HG02798 (cell line): ENCODE data around the gene MAP3K19.
"Not testable (repeated sequence)": the region's sequence is repeated elsewhere in the genome, so short reads cannot be mapped to it uniquely, and the experiment has no call there.

Experiments
- ATAC-seq: cut with Tn5 transposase; IDR thresholded peaks from one replicate; pipeline ENCODE4 v1.9.1; 2021; ENCODE audit warnings: mild to moderate bottlenecking; ENCODE audit not compliant: unreplicated experiment, poor library complexity

MAP3K19 gene

DNA sequence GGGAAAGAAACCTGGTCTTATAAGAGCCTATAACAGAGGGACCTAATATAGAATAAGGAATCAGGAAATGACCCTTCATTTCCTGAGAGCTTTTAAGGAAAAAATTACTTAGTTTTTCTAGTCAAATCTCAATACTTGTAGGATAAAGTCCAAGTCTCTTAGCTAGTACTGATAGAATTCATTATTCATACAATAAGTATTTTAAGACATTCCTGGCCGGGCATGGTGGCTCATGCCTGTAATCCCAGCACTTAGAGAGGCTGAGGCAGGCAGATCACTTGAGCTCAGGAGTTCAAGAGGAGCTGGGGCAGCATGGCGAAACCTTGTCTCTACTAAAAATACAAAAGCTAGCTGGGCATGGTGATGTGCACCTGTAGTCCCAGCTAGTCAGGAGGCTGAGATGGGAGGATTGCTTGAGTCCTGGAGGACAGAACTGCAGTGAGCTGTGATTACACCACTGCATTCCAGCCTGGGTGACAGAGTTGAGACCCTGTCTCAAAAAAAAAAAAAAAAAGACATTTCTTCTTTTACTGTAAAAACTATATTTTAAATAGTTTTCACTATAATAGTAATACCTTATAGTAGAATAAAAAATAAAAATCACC, 8.0 kb upstream of the MAP3K19 start:
- ATAC-seq: no peak

DNA sequence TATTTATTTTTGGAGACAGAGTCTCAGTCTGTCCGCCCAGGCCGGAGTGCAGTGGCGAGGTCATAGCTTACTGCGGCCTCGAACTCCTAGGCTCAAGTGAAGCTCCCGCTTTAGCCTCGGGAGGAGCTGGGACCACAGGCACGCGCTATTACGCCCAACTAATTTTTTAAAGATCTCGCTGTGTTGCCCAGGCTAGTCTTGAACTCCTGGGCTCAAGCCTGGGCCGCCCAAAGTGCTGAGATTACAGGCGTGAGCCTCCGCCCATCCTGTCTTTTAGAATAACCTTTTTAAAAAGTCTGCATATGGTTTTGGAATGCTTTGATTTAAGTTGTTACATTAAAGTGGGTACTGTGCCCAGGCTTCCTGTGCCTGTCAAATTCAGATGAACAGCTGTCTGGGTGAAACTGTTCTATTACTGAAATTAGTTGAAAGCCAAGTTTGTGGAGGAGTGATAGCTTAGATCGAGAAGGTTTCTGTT, 5.8 kb upstream of the MAP3K19 start:
- peak; percentile 45 for ATAC-seq

DNA sequence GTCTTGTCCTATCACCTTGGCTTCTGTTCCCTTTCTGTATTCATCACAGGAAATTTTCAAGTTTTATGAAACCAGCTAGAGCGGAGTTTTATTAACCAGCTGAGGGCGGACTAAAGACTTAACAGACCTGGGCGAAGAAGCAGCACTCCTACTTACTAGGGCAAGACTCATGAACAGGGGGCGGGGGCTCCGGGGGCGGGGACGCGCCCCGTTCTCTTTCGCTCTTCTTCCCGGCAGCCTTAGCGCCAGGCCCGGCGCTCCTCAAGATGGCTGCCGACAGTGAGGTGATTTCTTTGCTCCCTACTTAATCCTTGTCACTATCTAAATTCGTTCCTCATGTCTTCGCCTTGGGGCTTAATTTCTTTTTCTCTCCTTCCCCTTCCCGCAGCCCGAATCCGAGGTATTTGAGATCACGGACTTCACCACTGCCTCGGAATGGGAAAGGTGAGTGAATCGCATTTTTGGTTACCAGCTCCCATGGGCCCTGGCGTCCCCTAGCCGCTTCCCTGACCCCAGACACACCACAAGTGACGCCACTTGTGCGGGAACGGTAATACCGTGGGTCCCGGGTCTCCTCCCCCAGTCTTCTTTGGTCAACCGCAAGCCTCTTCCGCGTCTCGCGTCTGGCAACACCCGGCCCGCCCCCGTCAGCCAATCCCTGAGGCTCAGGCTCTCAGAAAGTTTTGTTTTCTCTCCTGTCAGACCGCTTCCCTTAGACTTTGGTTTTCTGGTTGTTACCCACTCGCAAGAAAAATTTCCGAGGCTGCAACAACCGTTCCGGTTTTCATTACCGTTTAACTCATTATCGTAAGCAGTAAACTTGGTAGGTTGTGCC, 5.0 kb upstream of the MAP3K19 start, which contains the start of gene RAB3GAP1:
TSS of gene RAB3GAP1 (plus strand) at position 251 of the 835 bp plus-strand sequence. CDS start at position 267, 16 bp downstream.
- ATAC-seq: peak; percentile 80

DNA sequence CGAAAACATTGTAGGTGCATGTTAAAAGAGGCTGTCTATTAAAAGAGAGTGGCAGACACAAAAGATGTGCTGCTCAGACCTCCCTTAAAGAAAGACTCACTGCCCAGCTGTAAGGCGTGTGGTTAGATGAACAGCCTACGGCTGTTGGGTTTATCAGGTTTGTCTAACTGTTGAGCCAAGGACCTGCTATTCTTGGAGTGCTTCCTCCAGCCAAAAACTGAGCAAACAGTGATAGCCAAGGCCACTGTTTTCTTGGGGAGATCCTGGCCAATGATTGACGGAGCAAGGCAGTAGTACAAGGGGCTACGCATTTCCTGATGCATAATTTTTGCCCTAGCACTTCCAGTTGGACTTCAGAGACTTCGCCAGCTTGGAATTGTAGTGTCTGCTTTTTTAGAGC, 3.4 kb upstream of the MAP3K19 start:
- ATAC-seq: no peak

DNA sequence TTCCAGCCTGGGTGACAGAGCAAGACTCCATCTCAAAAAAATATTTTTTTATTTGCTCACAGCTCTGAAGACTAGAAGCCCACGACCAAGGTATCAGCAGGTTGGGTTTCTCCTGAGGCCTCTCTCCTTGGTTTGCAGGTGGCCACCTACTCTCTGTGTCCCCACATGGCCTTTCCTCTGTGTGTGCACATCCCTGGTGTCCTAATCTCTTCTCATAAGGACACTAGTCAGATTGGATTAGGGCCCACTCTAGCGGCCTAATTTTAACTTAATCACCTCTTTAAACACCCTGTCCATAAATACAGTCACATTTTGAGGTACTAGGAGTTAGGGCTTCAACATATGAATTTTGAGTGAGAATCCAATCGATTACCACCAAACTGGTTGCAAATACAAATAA, 2.9 kb upstream of the MAP3K19 start:
- no peak for ATAC-seq

DNA sequence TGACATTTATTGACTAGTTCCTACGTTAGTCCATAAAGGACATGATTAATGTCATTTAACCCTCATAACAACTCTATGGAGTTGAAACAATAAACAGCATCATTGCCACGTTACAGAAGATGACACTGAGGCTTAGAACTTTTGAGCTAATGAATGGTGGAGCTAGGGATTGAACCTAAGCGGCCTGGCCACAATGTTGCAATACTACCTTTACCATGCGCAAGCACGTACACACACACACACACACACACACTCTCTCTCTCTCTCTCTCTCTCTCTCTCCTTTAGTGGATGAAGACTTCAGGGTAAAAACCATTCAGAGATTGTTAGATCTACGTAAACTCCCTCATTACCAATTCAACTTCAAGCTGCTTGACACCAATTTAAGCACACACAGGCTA, 875 bp upstream of the MAP3K19 start:
- no peak for ATAC-seq

DNA sequence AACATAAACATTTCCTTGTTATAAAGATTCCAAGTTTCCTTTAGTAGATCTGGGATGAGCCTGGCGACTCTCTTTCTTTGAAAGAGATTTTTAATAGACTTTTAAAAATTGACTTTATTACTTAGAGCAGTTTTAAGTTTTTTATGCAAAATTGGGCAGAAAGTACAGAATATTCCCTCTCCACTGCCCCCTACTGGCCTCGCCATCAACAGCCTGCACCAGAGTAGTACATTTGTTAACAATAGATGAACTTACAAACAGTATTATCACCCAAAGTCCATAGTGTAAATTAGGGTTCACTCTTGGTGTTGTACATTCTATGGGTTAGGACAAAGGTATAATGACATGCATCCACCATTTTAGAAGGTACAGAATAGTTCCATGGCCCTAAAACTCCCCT, 3.9 kb downstream of the MAP3K19 start:
- ATAC-seq: no peak

DNA sequence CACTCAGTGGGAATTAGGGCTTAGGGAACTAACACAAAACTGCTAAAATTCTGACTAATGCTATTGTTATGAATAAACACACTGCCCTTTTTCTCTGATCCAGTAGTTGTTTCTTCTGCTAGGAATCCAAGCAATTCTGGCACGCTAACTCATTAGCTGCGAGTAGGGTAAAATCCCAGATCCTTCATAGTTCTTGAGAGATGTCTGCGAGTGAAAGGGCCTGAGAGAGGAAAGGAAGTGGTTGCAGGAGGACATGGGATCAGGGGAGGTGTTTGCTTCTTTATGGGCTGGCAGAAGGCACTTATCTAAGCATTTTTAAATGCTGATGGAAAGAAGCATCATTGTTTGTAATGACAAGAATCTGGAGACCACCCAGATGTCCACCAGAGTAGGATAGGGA, 9.4 kb downstream of the MAP3K19 start:
- no peak for ATAC-seq

DNA sequence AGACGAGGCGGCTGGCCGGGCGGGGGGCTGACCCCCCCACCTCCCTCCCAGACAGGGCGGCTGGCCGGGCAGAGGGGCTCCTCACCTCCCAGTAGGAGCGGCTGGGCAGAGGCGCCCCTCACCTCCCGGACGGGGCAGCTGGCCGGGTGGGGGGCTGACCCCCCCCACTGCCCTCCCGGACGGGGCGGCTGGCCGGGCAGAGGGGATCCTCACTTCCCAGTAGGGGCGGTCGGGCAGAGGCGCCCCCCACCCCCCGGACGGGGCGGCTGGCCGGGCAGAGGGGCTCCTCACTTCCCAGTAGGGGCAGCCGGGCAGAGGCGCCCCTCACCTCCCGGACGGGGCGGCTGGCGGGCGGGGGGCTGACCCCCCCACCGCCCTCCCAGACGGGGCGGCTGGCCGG, 14.0 kb downstream of the MAP3K19 start:
- ATAC-seq: not testable (repeated sequence)

DNA sequence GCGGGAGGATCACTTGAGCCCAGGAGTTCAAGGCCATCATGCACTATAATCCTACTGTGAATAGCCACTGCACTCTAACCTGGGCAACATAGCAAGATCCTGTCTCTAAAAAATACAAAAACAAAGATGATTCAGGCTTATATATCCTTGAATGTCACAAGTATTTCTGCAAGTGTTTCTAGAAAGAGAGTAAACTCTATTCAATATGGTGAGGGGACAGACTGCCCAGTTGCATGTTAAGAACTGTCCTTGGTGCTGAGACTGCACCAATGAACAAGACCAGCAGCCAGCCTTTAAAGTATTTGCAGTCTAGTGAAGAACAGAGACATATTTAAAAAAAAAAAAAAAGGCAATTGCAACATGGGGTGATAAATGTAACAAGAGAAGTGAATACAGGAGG, 16.4 kb downstream of the MAP3K19 start:
- no peak for ATAC-seq

DNA sequence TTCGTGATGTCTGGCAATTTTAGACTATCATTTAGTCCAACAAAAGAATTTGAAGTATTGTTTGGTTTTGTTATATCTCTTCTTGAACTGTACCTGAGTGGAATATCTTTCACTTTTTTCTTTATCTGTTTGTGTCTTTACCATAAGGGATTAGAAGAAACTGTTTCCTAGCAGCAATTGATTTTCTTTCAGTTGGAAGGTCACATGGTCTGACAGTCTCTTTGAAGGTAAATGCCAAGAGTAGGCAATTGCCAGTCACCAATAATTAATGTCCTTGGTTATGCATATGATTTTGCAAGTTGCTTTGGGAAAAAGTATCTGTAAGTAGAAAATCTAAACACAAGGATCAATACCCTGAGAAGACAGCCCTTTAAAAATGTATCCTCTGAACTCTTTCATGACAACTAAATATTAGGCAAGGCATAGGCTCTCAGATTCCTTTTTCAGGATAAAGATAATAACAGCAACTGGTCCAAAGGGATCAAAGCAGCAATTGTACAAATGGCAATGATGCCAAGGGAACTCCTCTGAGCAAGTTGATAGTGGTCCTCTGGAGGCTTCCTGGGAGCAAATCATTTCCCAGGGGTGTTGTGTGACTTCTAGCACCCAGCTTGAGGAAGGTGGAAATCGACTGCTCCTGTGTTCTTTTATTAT, 17.6 kb downstream of the MAP3K19 start:
- ATAC-seq: no peak

DNA sequence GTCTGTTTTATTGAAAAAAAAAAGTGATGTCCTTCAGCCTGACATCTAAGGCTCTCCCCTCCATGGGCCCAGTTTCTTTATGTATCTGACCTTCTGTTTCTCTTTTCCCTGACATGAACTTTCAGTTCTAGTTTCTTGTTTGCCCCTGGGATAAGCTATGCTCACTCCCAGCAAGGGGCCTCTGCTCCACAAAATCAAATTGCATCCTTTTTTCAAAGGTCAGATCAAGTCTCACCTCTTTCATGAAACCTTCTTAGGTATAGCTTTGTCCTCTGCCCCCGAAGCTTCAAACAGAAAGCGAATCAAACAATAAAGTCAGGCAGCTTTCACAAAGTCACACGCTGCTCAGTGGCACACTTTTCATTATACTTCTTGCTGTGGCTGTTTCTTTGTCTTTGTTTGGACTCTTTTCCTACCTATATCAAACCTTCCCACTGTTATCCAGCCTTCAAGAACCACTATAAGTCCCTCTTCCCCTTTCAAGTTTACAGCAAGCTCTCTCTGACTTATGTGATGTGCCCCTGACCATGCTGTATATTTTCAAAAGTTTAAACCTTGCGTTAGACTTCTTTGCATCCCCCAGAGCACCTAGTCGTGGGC, 23.3 kb downstream of the MAP3K19 start:
- no peak for ATAC-seq

DNA sequence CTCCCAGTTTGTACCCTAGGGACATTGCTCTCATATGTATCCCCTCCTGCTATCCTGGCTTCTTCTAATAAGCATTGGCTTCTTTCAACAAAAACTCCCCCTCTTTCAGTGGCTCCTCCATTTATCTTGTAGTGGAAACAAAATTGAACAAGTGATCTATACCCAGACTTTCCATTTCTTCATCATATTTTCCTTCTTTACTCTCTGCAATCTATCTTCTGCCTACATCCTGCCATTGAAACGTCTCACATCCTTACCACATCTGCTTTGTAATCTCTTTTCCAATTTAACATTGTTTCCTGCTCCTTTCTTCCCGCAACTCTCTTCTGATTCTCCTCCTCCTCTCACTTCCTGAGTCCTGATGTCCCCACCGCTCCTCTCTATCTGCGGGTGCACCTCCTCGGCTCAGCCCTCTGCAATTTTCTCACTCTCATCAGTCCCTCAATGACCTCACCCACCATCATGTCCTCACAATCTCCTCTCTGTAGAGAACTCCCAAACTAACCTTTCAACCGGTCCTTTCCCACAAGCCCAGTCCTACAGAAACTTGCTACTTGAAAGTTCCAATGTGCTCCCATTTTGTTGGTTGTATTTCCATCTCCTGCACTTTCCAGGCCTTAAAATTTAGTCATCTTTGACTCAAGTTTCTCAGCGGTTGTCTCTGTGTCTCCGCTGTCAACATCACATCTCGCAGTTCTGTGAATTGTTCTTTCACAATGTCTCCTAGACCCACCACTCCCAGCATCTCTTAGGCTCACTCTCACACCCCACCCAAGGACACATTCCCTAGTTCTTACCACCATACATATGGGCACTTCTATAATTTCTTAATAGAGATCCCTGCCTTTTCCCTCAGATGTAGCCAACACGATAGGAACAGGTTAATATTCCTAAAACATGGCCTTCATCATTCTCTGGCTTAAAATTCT, 24.0 kb downstream of the MAP3K19 start:
- ATAC-seq: no peak

DNA sequence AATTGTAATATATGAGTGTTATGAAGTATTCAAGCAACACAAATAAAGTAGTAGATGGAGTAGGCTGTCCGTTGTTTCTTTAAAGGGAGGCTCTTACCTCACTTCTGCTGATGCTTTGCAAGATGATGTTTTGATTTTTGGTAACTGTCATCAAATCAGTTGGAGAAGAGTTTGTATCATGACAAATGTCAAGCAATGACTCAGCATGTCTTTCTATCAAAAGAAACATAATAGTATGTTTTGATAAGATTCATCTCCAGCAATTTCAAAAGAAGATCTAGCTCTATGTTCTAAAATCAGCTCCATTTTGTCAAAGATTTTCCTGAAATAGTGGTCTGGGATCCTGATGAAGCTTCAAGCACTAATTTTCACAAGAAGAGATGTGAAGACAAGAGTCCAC, 25.6 kb downstream of the MAP3K19 start:
- ATAC-seq: no peak

DNA sequence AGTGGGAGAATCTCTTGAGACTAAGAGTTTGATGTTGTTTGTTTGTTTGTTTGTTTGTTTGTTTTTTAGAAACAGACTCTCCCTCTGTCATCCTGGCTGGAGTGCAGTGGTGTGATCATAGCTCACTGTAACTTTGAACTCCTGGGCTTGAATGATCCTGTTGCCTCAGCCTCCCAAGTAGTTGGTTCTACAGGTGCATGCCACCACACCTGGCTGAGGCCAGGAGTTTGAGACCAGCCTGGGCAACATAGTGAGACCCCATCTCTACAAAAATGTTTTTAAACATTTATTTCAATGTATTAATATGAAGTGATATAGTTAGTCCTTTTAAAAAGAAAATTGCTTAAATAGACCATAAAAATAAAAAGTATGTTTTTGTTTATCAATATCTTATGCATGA, 35.6 kb downstream of the MAP3K19 start:
- ATAC-seq: no peak

DNA sequence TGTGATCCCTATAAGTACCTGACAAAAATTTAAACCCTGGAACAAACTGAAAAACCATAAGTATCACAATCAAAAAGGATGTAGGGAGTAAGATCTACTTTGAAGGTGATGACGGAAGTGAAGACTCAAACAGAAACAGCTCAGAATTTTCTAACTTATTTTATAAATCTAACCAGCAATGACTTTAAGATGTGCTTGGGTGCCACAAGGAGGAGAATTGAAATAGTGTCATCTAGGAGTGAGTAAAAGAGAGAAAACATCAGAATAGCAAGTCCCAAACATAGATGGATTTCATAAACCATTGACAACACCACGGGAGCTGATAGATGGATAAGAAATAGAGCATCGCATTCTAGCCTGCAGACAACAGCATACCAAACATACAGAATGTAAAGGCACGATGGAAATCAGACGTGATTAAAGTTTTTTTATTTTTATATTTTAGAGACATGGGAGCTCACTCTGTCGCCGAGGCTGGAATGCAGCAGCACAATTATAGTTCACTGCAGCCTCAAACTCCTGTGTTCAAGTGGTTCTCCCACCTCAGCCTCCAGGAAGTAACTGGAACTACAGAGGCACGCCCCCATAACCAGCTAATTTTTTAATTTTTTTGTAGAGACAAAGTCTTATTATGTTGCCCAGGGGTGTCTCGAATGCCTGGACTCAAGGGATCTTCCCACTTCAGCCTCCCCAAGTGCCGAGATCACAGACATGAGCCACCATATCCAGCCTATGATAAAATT, 36.9 kb downstream of the MAP3K19 start:
- no peak for ATAC-seq

DNA sequence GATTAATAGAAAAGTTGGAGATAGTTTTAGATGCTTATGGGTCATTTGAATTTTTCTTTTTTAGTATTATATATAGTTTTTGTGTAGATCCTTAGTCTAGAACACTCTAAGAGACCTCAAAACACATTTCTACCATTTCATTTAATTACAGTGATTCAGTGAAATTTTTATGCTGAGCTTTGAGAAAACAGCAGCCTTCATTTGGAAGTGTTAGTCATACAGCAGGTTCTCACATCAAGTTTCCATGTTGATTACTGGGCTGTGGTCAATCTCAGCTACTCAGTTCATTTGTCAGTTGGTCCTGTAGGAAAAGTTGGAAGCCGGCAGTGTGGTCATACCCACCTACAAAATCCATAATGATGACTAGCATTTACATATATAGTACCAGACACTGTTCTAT, 37.9 kb downstream of the MAP3K19 start:
- no peak for ATAC-seq

DNA sequence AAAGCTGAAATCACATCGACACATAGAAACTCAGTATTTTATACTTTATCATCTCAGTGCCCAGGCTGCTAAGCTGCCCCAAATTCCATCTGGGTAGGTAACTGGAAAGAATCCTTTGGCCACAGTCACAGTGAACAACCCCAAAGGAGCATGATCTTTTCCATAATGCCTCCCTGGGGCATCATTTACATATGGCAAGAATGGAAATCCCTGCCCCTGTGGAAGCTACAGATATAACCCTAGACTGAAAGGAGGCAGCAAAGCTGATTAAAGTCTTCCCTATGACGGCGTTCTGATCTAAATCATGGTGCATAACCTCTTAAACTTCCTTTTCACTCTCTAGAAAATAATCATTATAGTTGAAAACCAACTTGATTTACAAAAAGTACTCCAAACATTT, 41.5 kb downstream of the MAP3K19 start:
- ATAC-seq: no peak
